SK-N-SH treated with all-trans-retinoic acid at 6 μM for 48 hours (cell line): ENCODE measurements around the gene POLR3H.

Source experiments
- ATAC-seq: fragments of 200-7000 bp; cut with Tn5 transposase; 3 replicates; pipeline ENCODE4 v1.9.1; 2020; ENCODE audit warnings: mild to moderate bottlenecking, moderate library complexity
- ARNTL ChIP-seq: fragments of 450-650 bp; formaldehyde crosslinking; IDR thresholded peaks from 2 replicates; pipeline ENCODE4 v1.5.0; 2020; ENCODE audit warnings: low read depth, mild to moderate bottlenecking, moderate library complexity, borderline replicate concordance
- CSDC2 ChIP-seq: fragments of 250-450 bp; sonication (Bioruptor Pico); IDR thresholded peaks from 2 replicates; pipeline ENCODE4 v1.5.0; 2020; ENCODE audit warnings: mild to moderate bottlenecking, moderate library complexity
- ESRRG ChIP-seq: fragments of 250-450 bp; sonication (Bioruptor Pico); IDR thresholded peaks from 2 replicates; pipeline ENCODE4 v1.6.1; 2021; ENCODE audit warnings: mild to moderate bottlenecking
- GLIS3 ChIP-seq: fragments of 250-450 bp; sonication (Bioruptor Pico); IDR thresholded peaks from 2 replicates; pipeline ENCODE4 v1.5.0; 2020; ENCODE audit warnings: mild to moderate bottlenecking, moderate library complexity
- ISL1 ChIP-seq: fragments of 250-450 bp; sonication (Bioruptor Pico); IDR thresholded peaks from 2 replicates; pipeline ENCODE4 v2.1.2; 2022; ENCODE audit warnings: mild to moderate bottlenecking, moderate library complexity
- PPARA ChIP-seq: fragments of 250-450 bp; sonication (Bioruptor Pico); IDR thresholded peaks from 2 replicates; pipeline ENCODE4 v1.5.0; 2020; ENCODE audit warnings: mild to moderate bottlenecking, borderline replicate concordance
- RARB ChIP-seq: fragments of 250-450 bp; sonication (Bioruptor Pico); IDR thresholded peaks from 2 replicates; pipeline ENCODE4 v1.8.0; 2021; ENCODE audit warnings: mild to moderate bottlenecking, moderate library complexity
- SNAI2 ChIP-seq: fragments of 250-450 bp; sonication (Bioruptor Pico); IDR thresholded peaks from 2 replicates; pipeline ENCODE4 v1.5.0; 2020; ENCODE audit warnings: mild to moderate bottlenecking, moderate library complexity
- TCF4 ChIP-seq: fragments of 250-450 bp; sonication (Bioruptor Pico); IDR thresholded peaks from 2 replicates; pipeline ENCODE4 v1.8.0; 2021; ENCODE audit warnings: mild to moderate bottlenecking, moderate library complexity, borderline replicate concordance
- TOX ChIP-seq: fragments of 250-450 bp; sonication (Bioruptor Pico); IDR thresholded peaks from 2 replicates; pipeline ENCODE4 v1.8.0; 2021; ENCODE audit warnings: mild to moderate bottlenecking, moderate library complexity, borderline replicate concordance
- ZC3H10 ChIP-seq: fragments of 250-450 bp; sonication (Bioruptor Pico); IDR thresholded peaks from 2 replicates; pipeline ENCODE4 v1.5.1; 2021; ENCODE audit warnings: mild to moderate bottlenecking, moderate library complexity
- ZFP3 ChIP-seq: fragments of 250-450 bp; sonication (Bioruptor Pico); IDR thresholded peaks from 2 replicates; pipeline ENCODE4 v1.5.0; 2020; ENCODE audit warnings: mild to moderate bottlenecking, moderate library complexity
- ZFP30 ChIP-seq: fragments of 450-650 bp; formaldehyde crosslinking; IDR thresholded peaks from 2 replicates; pipeline ENCODE4 v1.5.0; 2022; ENCODE audit warnings: mild to moderate bottlenecking, moderate library complexity
- ZNF565 ChIP-seq: fragments of 450-650 bp; formaldehyde crosslinking; conservative IDR thresholded peaks from 2 replicates; pipeline ENCODE4 v1.5.0; 2020; ENCODE audit warnings: low read depth, mild to moderate bottlenecking, moderate library complexity
- ZNF70 ChIP-seq: fragments of 450-650 bp; formaldehyde crosslinking; IDR thresholded peaks from 2 replicates; pipeline ENCODE4 v1.5.0; 2020; ENCODE audit warnings: mild to moderate bottlenecking, moderate library complexity
- TF ChIP-seq, protein P1 (sequence below): fragments of 250-450 bp; sonication (Bioruptor Pico); IDR thresholded peaks from 2 replicates; pipeline ENCODE4 v1.5.1; 2021; ENCODE audit warnings: mild to moderate bottlenecking, moderate library complexity
- TF ChIP-seq, protein P2 (sequence below): fragments of 250-450 bp; sonication (Bioruptor Pico); IDR thresholded peaks from 2 replicates; pipeline ENCODE4 v1.5.0; 2020; ENCODE audit warnings: mild to moderate bottlenecking, moderate library complexity
- TF ChIP-seq, protein P3 (sequence below): fragments of 250-450 bp; sonication (Bioruptor Pico); IDR thresholded peaks from 2 replicates; pipeline ENCODE4 v1.8.0; 2021; ENCODE audit warnings: low read depth, mild to moderate bottlenecking, moderate library complexity, borderline replicate concordance
- TF ChIP-seq, protein P4 (sequence below): fragments of 250-450 bp; sonication (Bioruptor Pico); IDR thresholded peaks from 2 replicates; pipeline ENCODE4 v1.8.0; 2020; ENCODE audit warnings: mild to moderate bottlenecking, moderate library complexity, borderline replicate concordance
- TF ChIP-seq, protein P5 (sequence below): fragments of 250-450 bp; sonication (Bioruptor Pico); IDR thresholded peaks from 2 replicates; pipeline ENCODE4 v1.5.1; 2020; ENCODE audit warnings: low read depth, mild to moderate bottlenecking, moderate library complexity

POLR3H gene

DNA sequence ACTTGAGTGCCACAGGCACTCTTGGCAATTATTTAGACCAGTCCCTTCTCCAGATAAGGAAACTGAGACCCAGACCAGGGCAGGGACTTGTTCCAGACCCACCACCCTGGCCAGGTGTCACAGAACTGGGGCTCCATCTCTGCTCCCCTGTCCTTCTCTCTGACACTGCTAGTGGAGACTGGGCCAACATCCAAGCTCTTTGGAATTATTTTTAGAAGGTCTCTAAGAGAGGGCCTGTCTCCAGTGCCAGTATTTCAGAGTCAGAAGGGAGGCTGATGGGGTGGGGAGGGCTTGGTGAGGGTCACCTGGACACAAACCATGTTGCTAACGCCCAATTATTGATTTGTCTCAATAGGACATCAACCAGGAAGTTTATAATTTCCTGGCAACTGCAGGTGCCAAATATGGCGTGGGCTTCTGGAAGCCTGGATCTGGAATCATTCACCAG lies 32.7 kb downstream of the POLR3H start:
- no peak for ATAC-seq
- TF ChIP-seq, protein P1, sequence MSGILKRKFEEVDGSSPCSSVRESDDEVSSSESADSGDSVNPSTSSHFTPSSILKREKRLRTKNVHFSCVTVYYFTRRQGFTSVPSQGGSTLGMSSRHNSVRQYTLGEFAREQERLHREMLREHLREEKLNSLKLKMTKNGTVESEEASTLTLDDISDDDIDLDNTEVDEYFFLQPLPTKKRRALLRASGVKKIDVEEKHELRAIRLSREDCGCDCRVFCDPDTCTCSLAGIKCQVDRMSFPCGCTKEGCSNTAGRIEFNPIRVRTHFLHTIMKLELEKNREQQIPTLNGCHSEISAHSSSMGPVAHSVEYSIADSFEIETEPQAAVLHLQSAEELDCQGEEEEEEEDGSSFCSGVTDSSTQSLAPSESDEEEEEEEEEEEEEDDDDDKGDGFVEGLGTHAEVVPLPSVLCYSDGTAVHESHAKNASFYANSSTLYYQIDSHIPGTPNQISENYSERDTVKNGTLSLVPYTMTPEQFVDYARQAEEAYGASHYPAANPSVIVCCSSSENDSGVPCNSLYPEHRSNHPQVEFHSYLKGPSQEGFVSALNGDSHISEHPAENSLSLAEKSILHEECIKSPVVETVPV (CRISPR knock-in tag) = no peak
- TF ChIP-seq RARB (CRISPR knock-in tag) = no peak
- TF ChIP-seq, protein P2, sequence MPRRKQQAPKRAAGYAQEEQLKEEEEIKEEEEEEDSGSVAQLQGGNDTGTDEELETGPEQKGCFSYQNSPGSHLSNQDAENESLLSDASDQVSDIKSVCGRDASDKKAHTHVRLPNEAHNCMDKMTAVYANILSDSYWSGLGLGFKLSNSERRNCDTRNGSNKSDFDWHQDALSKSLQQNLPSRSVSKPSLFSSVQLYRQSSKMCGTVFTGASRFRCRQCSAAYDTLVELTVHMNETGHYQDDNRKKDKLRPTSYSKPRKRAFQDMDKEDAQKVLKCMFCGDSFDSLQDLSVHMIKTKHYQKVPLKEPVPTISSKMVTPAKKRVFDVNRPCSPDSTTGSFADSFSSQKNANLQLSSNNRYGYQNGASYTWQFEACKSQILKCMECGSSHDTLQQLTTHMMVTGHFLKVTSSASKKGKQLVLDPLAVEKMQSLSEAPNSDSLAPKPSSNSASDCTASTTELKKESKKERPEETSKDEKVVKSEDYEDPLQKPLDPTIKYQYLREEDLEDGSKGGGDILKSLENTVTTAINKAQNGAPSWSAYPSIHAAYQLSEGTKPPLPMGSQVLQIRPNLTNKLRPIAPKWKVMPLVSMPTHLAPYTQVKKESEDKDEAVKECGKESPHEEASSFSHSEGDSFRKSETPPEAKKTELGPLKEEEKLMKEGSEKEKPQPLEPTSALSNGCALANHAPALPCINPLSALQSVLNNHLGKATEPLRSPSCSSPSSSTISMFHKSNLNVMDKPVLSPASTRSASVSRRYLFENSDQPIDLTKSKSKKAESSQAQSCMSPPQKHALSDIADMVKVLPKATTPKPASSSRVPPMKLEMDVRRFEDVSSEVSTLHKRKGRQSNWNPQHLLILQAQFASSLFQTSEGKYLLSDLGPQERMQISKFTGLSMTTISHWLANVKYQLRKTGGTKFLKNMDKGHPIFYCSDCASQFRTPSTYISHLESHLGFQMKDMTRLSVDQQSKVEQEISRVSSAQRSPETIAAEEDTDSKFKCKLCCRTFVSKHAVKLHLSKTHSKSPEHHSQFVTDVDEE (CRISPR knock-in tag) = no peak
- no peak for TF ChIP-seq GLIS3 (CRISPR knock-in tag)
- no peak for TF ChIP-seq ISL1 (CRISPR knock-in tag)
- no peak for TF ChIP-seq ARNTL (CRISPR knock-in tag)
- TF ChIP-seq, protein P3, sequence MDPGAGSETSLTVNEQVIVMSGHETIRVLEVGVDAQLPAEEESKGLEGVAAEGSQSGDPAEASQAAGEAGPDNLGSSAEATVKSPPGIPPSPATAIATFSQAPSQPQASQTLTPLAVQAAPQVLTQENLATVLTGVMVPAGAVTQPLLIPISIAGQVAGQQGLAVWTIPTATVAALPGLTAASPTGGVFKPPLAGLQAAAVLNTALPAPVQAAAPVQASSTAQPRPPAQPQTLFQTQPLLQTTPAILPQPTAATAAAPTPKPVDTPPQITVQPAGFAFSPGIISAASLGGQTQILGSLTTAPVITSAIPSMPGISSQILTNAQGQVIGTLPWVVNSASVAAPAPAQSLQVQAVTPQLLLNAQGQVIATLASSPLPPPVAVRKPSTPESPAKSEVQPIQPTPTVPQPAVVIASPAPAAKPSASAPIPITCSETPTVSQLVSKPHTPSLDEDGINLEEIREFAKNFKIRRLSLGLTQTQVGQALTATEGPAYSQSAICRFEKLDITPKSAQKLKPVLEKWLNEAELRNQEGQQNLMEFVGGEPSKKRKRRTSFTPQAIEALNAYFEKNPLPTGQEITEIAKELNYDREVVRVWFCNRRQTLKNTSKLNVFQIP (CRISPR knock-in tag) = no peak
- TF ChIP-seq PPARA (CRISPR knock-in tag) = no peak
- no peak for TF ChIP-seq ZNF70 (CRISPR knock-in tag)
- no peak for TF ChIP-seq SNAI2 (CRISPR knock-in tag)
- no peak for TF ChIP-seq CSDC2
- TF ChIP-seq ZFP30 (CRISPR knock-in tag) = no peak
- TF ChIP-seq, protein P4, sequence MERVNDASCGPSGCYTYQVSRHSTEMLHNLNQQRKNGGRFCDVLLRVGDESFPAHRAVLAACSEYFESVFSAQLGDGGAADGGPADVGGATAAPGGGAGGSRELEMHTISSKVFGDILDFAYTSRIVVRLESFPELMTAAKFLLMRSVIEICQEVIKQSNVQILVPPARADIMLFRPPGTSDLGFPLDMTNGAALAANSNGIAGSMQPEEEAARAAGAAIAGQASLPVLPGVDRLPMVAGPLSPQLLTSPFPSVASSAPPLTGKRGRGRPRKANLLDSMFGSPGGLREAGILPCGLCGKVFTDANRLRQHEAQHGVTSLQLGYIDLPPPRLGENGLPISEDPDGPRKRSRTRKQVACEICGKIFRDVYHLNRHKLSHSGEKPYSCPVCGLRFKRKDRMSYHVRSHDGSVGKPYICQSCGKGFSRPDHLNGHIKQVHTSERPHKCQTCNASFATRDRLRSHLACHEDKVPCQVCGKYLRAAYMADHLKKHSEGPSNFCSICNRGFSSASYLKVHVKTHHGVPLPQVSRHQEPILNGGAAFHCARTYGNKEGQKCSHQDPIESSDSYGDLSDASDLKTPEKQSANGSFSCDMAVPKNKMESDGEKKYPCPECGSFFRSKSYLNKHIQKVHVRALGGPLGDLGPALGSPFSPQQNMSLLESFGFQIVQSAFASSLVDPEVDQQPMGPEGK (CRISPR knock-in tag) = no peak
- no peak for TF ChIP-seq TCF4

DNA sequence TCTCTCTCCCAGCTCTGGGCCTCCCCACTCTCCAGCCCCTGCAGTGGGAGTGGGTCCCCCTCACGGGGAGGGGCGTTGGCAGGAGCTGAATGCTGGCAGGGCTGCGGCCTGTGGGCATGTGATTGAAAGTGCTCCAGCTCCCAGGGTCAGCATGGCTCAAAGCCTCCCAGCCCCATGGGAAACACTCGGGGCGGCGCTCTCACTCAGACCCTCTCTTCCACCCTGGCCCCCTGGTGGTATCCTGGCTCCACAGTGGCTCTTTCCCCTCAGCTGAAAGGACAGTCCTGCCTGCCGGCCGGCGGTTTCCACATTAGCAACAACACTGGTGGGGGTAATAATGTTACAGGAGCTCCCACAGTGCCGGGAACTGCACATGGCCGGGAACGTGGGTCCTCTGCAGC lies 35.5 kb downstream of the POLR3H start:
- no peak for TF ChIP-seq ZFP30 (CRISPR knock-in tag)
- no peak for TF ChIP-seq PPARA (CRISPR knock-in tag)
- TF ChIP-seq, protein P5, sequence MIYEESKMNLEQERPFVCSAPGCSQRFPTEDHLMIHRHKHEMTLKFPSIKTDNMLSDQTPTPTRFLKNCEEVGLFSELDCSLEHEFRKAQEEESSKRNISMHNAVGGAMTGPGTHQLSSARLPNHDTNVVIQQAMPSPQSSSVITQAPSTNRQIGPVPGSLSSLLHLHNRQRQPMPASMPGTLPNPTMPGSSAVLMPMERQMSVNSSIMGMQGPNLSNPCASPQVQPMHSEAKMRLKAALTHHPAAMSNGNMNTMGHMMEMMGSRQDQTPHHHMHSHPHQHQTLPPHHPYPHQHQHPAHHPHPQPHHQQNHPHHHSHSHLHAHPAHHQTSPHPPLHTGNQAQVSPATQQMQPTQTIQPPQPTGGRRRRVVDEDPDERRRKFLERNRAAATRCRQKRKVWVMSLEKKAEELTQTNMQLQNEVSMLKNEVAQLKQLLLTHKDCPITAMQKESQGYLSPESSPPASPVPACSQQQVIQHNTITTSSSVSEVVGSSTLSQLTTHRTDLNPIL = no peak
- no peak for TF ChIP-seq ZNF565 (CRISPR knock-in tag)
- TF ChIP-seq TOX (CRISPR knock-in tag) = no peak
- TF ChIP-seq, protein P3 (CRISPR knock-in tag) = no peak
- TF ChIP-seq, protein P4 (CRISPR knock-in tag) = no peak
- TF ChIP-seq, protein P1 (CRISPR knock-in tag) = no peak
- no peak for TF ChIP-seq ZC3H10
- TF ChIP-seq ZFP3 (CRISPR knock-in tag) = no peak
- no peak for TF ChIP-seq RARB (CRISPR knock-in tag)
- TF ChIP-seq, protein P2 (CRISPR knock-in tag) = no peak
- no peak for TF ChIP-seq TCF4
- TF ChIP-seq ESRRG (CRISPR knock-in tag) = no peak
- no peak for ATAC-seq
